ENCODE measurements around the gene SLC2A3.
"Not testable (repeated sequence)": the region's sequence is repeated elsewhere in the genome, so short reads cannot be mapped to it uniquely, and the experiment has no call there.

SLC2A3 gene

DNA sequence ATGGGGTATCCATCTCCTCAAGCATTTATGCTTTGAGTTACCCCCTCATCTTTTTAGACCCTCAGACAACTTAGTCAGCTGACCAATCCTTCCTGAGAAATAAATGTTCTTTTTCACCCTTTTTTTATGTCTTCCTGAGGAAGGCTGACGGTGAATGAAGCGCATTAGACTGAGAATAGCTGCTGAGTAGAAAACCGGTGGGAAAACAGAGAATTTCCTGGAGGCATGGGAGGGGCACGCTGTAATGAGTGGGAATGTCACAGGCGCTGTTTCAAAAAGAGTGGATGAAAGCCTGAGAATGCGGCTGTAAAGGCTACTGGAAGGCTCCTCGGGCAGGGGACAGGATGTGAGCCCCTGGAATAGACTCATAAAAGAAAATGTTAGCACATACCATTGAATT lies 35.8 kb upstream of the SLC2A3 start:
- not testable (repeated sequence) for DNase-seq (ENCODE audit: low read depth, low spot score); H3K27me3 ChIP-seq (ENCODE audit: control insufficient read depth, insufficient read depth, low read length); H3K4me1 ChIP-seq (ENCODE audit: control insufficient read depth, insufficient read depth, low read length); H3K36me3 ChIP-seq (ENCODE audit: control insufficient read depth, insufficient read depth, low read length); H3K4me3 ChIP-seq (ENCODE audit: low read length); H3K9me3 ChIP-seq (ENCODE audit: control insufficient read depth, insufficient read depth, low read length); H3K27ac ChIP-seq (ENCODE audit: low read length)
- no CpG with 5 or more reads among the region's 7 CpGs for WGBS (ENCODE audit: insufficient coverage, insufficient read length)

DNA sequence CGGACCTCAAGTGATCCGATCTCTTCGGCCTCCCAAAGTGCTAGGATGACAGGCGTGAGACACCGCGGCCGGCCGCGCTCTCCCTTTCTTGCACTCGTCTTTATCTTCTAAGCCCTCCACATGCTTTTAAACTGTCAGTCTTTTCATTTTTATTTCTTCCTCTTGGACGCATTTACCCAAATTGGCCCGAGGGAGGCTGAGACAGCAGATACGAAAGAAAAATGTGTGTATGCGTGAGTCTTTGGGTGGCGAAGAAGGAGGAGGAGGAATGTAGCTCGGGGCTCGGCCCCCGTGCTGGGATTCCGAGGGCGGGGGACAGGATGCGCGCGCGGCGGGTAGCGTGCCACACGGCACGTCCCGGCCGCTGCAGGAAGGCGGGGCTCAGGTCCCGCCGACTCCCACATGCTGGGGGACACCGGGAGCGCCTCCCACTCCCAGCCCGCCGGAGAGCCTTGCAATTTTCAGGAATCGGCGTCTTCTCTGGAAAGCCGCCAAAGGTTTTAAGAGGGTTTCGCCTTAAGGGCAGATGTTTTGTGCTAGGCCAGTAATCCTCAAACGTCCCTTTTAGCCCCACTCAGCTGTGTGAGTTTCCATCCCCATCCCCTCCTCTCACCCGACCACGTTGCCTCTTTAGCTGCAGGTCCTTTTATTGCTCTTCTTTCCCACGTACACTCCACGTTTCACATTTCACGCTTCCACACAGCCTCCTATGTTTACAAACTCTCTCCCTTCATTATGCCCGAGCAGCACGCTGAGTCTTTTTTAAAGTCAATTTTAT lies 34.7 kb upstream of the SLC2A3 start:
- peaks cover 2% of the 10 kb centered on the region; the same call in 1 of the 2 replicates for H3K36me3 ChIP-seq (ENCODE audit: control insufficient read depth, insufficient read depth, low read length)
- peak overlapping the region; percentile 74 for H3K27ac ChIP-seq (ENCODE audit: low read length)
- H3K9me3 ChIP-seq (ENCODE audit: control insufficient read depth, insufficient read depth, low read length), result no peaks in the 10 kb centered on the region
- no peaks in the 10 kb centered on the region for H3K27me3 ChIP-seq (ENCODE audit: control insufficient read depth, insufficient read depth, low read length)
- peak; percentile 85 for DNase-seq (ENCODE audit: low read depth, low spot score)
- no CpG with 5 or more reads among the region's 49 CpGs for WGBS (ENCODE audit: insufficient coverage, insufficient read length)
- H3K4me1 ChIP-seq (ENCODE audit: control insufficient read depth, insufficient read depth, low read length), result peaks cover 1% of the 10 kb centered on the region; the same call in 1 of the 2 replicates
- H3K4me3 ChIP-seq (ENCODE audit: low read length), result peak overlapping the region; percentile 32; the same call in 1 of the 2 replicates

DNA sequence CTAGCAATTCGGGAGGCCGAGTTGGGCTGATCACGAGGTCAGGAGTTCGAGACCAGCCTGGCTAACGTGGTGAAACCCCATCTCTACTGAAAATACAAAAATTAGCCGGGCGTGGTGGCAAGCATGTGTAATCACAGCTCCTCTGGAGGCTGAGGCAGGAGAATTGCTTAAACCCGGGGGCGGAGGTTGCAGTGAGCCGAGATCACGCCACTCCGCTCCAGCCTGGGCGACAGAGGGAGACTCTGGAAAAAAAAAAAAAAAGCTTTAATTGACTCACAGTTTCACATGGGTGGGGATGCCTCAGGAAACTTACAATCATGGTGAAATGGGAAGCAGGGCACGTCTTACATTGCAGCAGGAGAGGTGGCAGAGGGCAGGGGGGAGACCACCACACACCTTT lies 30.6 kb upstream of the SLC2A3 start:
- no peaks in the 10 kb centered on the region for H3K9me3 ChIP-seq (ENCODE audit: control insufficient read depth, insufficient read depth, low read length)
- no peak overlapping the region for H3K4me3 ChIP-seq (ENCODE audit: low read length)
- no peak for DNase-seq (ENCODE audit: low read depth, low spot score)
- H3K27me3 ChIP-seq (ENCODE audit: control insufficient read depth, insufficient read depth, low read length), result no peaks in the 10 kb centered on the region
- H3K27ac ChIP-seq (ENCODE audit: low read length), result no peak overlapping the region
- no peaks in the 10 kb centered on the region for H3K4me1 ChIP-seq (ENCODE audit: control insufficient read depth, insufficient read depth, low read length)
- H3K36me3 ChIP-seq (ENCODE audit: control insufficient read depth, insufficient read depth, low read length), result peaks cover 2% of the 10 kb centered on the region; the same call in 1 of the 2 replicates
- WGBS (ENCODE audit: insufficient coverage, insufficient read length), result no CpG with 5 or more reads among the region's 14 CpGs

DNA sequence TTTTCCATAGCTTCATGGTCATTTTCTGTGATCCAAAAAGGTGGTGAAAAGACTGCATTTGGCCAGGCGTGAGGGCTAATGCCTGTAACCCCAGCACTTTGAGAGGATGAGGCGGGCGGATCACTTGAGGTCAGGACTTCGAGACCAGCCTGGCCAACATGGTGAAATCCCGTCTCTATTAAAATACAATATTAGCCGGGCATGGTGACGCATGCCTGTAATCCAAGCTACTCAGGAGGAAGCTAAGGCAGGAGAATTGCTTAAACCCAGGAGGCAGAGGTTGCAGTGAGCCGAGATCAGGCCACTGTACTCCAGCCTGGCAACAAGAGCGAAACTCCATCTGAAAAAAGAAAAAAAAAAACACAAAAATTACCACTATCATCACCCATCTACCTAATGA lies 28.7 kb upstream of the SLC2A3 start:
- H3K36me3 ChIP-seq (ENCODE audit: control insufficient read depth, insufficient read depth, low read length); H3K27ac ChIP-seq (ENCODE audit: low read length); DNase-seq (ENCODE audit: low read depth, low spot score); H3K4me3 ChIP-seq (ENCODE audit: low read length); H3K27me3 ChIP-seq (ENCODE audit: control insufficient read depth, insufficient read depth, low read length); H3K4me1 ChIP-seq (ENCODE audit: control insufficient read depth, insufficient read depth, low read length); H3K9me3 ChIP-seq (ENCODE audit: control insufficient read depth, insufficient read depth, low read length): not testable (repeated sequence)
- no CpG with 5 or more reads among the region's 9 CpGs for WGBS (ENCODE audit: insufficient coverage, insufficient read length)

DNA sequence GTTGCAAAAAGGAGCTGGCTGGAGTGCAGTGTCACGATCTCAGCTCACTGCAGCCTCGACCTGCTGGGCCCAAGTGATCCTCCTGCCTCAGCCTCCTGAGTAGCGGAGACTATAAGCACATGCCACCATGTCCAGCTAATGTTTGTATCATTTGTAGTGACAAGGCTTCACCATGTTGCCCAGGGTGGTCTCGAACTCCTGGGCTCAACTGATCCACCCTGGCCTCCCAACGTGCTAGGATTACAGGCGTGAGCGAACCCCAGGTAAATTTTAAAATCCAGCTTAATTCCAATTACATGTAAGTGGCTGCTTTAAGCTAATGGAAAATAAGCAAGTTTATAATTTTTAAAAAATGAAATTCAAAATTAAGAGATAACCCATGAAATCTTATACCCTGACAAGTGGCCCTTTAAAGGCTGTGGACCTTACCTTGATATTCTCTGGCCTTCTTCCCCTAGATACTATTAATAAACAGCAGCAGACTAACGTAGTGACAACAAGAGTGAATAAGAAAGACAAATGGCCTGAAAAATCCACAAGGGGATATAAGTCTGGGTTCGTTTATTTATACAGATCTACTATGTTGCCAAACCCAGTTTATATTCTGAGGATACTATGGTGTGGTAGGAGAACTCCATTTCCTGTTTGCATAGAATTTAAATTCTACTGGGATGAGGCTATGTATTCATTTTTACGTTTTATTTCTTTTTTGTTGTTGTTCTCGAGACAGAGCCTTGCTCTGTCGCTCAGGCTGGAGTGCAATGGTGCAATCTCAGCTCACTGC lies 25.6 kb upstream of the SLC2A3 start:
- no CpG with 5 or more reads among the region's 12 CpGs for WGBS (ENCODE audit: insufficient coverage, insufficient read length)

DNA sequence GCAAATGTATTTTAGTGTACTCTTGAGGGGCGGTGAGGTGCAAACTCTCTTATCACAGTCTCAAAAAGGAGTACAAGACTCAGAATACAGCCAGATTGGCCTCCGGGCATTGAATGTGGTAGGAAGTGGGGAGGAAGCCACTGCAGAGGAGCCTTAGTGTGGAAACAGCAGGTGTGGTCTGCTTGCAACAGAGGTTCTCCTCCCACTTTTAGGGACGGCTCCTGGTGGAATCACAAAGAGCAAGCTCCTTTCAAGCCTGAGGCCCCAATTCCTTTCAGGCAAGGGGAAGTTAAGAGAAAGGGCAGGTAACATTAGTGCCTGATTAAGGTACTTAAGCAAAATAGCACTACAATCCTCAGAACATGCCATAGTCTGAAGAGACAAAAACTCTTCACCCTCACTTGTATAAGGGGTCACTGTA lies 23.7 kb upstream of the SLC2A3 start:
- H3K27ac ChIP-seq (ENCODE audit: low read length), result no peak overlapping the region
- peak; percentile 81 for DNase-seq (ENCODE audit: low read depth, low spot score)
- H3K4me1 ChIP-seq (ENCODE audit: control insufficient read depth, insufficient read depth, low read length), result no peaks in the 10 kb centered on the region
- H3K27me3 ChIP-seq (ENCODE audit: control insufficient read depth, insufficient read depth, low read length), result no peaks in the 10 kb centered on the region
- H3K4me3 ChIP-seq (ENCODE audit: low read length), result peak overlapping the region; percentile 13; the same call in 1 of the 2 replicates
- no peaks in the 10 kb centered on the region for H3K36me3 ChIP-seq (ENCODE audit: control insufficient read depth, insufficient read depth, low read length)
- no CpG with 5 or more reads among the region's 3 CpGs for WGBS (ENCODE audit: insufficient coverage, insufficient read length)
- H3K9me3 ChIP-seq (ENCODE audit: control insufficient read depth, insufficient read depth, low read length), result no peaks in the 10 kb centered on the region

More for the DNA sequence above, 25.6 kb upstream of the SLC2A3 start:
- no peaks in the 10 kb centered on the region for H3K9me3 ChIP-seq (ENCODE audit: control insufficient read depth, insufficient read depth, low read length)
- no peak overlapping the region for H3K4me3 ChIP-seq (ENCODE audit: low read length)
- H3K27ac ChIP-seq (ENCODE audit: low read length), result no peak overlapping the region
- H3K36me3 ChIP-seq (ENCODE audit: control insufficient read depth, insufficient read depth, low read length), result peaks cover 2% of the 10 kb centered on the region; the same call in 1 of the 2 replicates
- no peaks in the 10 kb centered on the region for H3K27me3 ChIP-seq (ENCODE audit: control insufficient read depth, insufficient read depth, low read length)
- no peaks in the 10 kb centered on the region for H3K4me1 ChIP-seq (ENCODE audit: control insufficient read depth, insufficient read depth, low read length)
- no peak for DNase-seq (ENCODE audit: low read depth, low spot score)

DNA sequence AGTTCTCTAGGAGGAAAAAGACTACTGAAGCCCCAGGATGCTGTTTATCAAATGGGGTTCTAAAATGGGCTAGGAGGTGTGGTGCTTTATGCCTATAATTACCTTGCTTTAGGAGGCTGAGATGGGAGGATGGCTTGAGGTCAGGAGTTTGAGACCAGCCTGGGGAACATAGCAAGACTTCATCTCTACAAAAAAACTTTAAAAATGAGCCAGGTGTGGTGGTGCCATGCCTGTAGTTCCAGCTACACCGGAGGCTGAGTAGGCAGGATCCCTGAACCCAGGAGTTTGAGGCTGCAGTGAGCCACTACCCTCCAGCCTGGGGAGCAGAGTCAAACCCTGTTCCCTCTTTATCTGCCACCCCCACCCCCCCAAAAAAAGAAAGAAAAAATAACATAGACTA lies 23.3 kb upstream of the SLC2A3 start:
- Histone ChIP-seq H3K9me3 (ENCODE audit: control insufficient read depth, insufficient read depth, low read length) (no peaks in the 10 kb centered on the region), H3K4me1 (ENCODE audit: control insufficient read depth, insufficient read depth, low read length) (no peaks in the 10 kb centered on the region), H3K27ac (ENCODE audit: low read length) (no peak overlapping the region), H3K36me3 (ENCODE audit: control insufficient read depth, insufficient read depth, low read length) (no peaks in the 10 kb centered on the region), H3K4me3 (ENCODE audit: low read length) (no peak overlapping the region), H3K27me3 (ENCODE audit: control insufficient read depth, insufficient read depth, low read length) (no peaks in the 10 kb centered on the region)
- DNase-seq (ENCODE audit: low read depth, low spot score), result no peak
- WGBS (ENCODE audit: insufficient coverage, insufficient read length), result no CpG with 5 or more reads among the region's 1 CpG

DNA sequence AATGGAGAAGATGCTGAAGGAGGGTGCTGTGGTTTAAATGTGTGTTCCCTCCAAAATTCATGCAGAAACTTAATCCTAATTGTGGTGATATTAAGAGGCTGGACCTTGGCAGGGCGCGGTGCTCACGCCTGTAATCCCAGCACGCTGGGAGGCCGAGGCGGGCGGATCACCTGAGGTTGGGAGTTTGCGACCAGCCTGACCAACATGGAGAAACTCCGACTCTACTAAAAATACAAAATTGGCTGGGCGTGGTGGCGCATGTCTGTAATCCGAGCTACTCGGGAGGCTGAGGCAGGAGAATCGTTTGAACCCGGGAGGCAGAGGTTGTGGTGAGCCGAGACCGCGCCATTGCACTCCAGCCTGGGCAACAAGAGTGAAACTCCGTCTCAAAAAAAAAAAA lies 18.9 kb upstream of the SLC2A3 start:
- DNase-seq (ENCODE audit: low read depth, low spot score); H3K4me3 ChIP-seq (ENCODE audit: low read length); H3K4me1 ChIP-seq (ENCODE audit: control insufficient read depth, insufficient read depth, low read length); H3K27ac ChIP-seq (ENCODE audit: low read length); H3K9me3 ChIP-seq (ENCODE audit: control insufficient read depth, insufficient read depth, low read length); H3K36me3 ChIP-seq (ENCODE audit: control insufficient read depth, insufficient read depth, low read length); H3K27me3 ChIP-seq (ENCODE audit: control insufficient read depth, insufficient read depth, low read length): not testable (repeated sequence)
- no CpG with 5 or more reads among the region's 19 CpGs for WGBS (ENCODE audit: insufficient coverage, insufficient read length)

DNA sequence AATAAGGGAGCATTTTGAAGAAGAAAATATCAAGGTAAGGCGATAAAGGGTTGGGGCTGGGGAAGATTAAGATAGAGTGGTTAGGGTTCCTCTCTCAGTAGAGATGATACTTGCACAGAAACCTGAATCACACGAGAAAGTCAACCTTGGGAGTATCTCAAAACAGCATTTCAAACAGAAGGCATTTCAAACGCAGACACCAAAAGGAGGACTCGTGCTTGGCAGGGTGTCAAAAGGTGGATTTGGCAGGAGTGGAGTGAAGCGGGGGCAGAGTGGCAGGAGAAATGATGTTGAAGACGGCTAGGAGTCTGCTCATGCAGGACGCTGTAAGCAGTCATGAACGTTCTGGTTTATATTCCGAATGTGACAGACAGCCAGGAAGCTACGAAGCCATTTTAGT lies 18.4 kb upstream of the SLC2A3 start:
- no CpG with 5 or more reads among the region's 10 CpGs for WGBS (ENCODE audit: insufficient coverage, insufficient read length)
- H3K9me3 ChIP-seq (ENCODE audit: control insufficient read depth, insufficient read depth, low read length); H3K4me1 ChIP-seq (ENCODE audit: control insufficient read depth, insufficient read depth, low read length); H3K27ac ChIP-seq (ENCODE audit: low read length); H3K27me3 ChIP-seq (ENCODE audit: control insufficient read depth, insufficient read depth, low read length); H3K4me3 ChIP-seq (ENCODE audit: low read length); DNase-seq (ENCODE audit: low read depth, low spot score); H3K36me3 ChIP-seq (ENCODE audit: control insufficient read depth, insufficient read depth, low read length): not testable (repeated sequence)

DNA sequence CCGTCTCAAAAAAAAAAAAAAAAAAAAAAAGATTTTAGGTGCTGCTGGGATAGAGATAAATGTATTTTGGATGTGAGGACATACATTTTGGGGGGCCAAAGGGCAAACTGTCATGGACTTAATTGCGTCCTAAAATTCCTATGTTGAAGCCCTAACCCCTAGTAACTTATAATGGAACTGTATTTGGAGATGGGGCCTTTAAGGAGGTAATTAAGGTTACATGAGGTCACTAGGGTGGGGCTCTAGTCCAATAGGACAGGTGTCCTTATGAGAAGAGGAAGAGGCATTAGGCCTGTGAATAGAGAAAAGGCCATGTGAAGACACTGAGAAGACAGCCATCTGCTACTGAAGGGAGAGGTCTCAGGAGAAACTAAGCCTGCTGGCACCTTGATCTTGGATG lies 17.9 kb upstream of the SLC2A3 start:
- H3K4me1 ChIP-seq (ENCODE audit: control insufficient read depth, insufficient read depth, low read length); H3K27ac ChIP-seq (ENCODE audit: low read length); DNase-seq (ENCODE audit: low read depth, low spot score); H3K36me3 ChIP-seq (ENCODE audit: control insufficient read depth, insufficient read depth, low read length); H3K27me3 ChIP-seq (ENCODE audit: control insufficient read depth, insufficient read depth, low read length); H3K4me3 ChIP-seq (ENCODE audit: low read length); H3K9me3 ChIP-seq (ENCODE audit: control insufficient read depth, insufficient read depth, low read length): not testable (repeated sequence)
- WGBS (ENCODE audit: insufficient coverage, insufficient read length), result no CpG with 5 or more reads among the region's 2 CpGs

Measured in iPS DF 6.9 (cell line).